Glutamatergic neuron (in vitro differentiated cells): ENCODE measurements around the gene IKZF2. TPM values are rescaled to one million over a fixed set of nuclear protein-coding genes. Genes with fewer than 3 reads are reported as not detected.

Experiments
- DNase-seq: peaks from one replicate; pipeline ENCODE4 v3.0.0; 2022
- H3K27ac Mint-ChIP-seq: one replicate; pipeline ENCODE4 v1.8.0; 2020; ENCODE audit warnings: mild to moderate bottlenecking, mixed read lengths, inconsistent platforms; ENCODE audit not compliant: unreplicated experiment
- H3K27me3 Mint-ChIP-seq: one replicate; pipeline ENCODE4 v1.8.0; 2020; ENCODE audit warnings: mild to moderate bottlenecking, moderate library complexity, mixed read lengths, inconsistent platforms; ENCODE audit not compliant: unreplicated experiment
- H3K36me3 Mint-ChIP-seq: one replicate; pipeline ENCODE4 v1.8.0; 2020; ENCODE audit warnings: mild to moderate bottlenecking, mixed read lengths, inconsistent platforms; ENCODE audit not compliant: unreplicated experiment
- H3K4me1 Mint-ChIP-seq: one replicate; pipeline ENCODE4 v1.8.0; 2020; ENCODE audit warnings: mild to moderate bottlenecking, low read depth, mixed read lengths, inconsistent platforms; ENCODE audit not compliant: unreplicated experiment
- H3K4me3 Mint-ChIP-seq: one replicate; pipeline ENCODE4 v1.8.0; 2020; ENCODE audit warnings: mild to moderate bottlenecking, mixed read lengths, inconsistent platforms; ENCODE audit not compliant: unreplicated experiment
- H3K9me3 Mint-ChIP-seq: one replicate; pipeline ENCODE4 v1.8.0; 2020; ENCODE audit warnings: mild to moderate bottlenecking, moderate library complexity, mixed read lengths, inconsistent platforms; ENCODE audit not compliant: unreplicated experiment
- CTCF ChIP-seq: fragments of 200-600 bp; sonication (generic); IDR thresholded peaks from one replicate; pipeline ENCODE4 v1.5.0; 2021; ENCODE audit not compliant: partially characterized antibody, unreplicated experiment
- total RNA-seq: library from RNA; stranded (reverse); fragmentation: NEBNext Ultra II Directional; extraction: Animal tissue kit (Norgen Biotek cat#: 25700); gene quantifications from one replicate; pipeline ENCODE4 v1.2.1, GENCODE V29; 2021; ENCODE audit not compliant: unreplicated experiment

IKZF2 gene
- total RNA-seq, 1 donor from 2014 or later: 1.8 TPM

- Mint-ChIP-seq H3K9me3 (no peaks in the 10 kb centered on the region), H3K27me3 (no peaks in the 10 kb centered on the region), H3K4me3 (no peak overlapping the region), H3K4me1 (peaks cover 5% of the 10 kb centered on the region), H3K36me3 (no peaks in the 10 kb centered on the region), H3K27ac (no peak overlapping the region)
- no peak for DNase-seq
- no peak for TF ChIP-seq CTCF
Measured at GRCh38 chr2:213068676-213069359, 82.6 kb downstream of the IKZF2 start.

- DNase-seq: no peak
- H3K36me3 Mint-ChIP-seq: no peaks in the 10 kb centered on the region
- peaks cover 5% of the 10 kb centered on the region for H3K4me1 Mint-ChIP-seq
- H3K4me3 Mint-ChIP-seq: no peak overlapping the region
- no peak overlapping the region for H3K27ac Mint-ChIP-seq
- no peaks in the 10 kb centered on the region for H3K27me3 Mint-ChIP-seq
- H3K9me3 Mint-ChIP-seq: no peaks in the 10 kb centered on the region
- TF ChIP-seq CTCF: no peak
Measured at GRCh38 chr2:213067888-213068287, 83.5 kb downstream of the IKZF2 start.

DNA sequence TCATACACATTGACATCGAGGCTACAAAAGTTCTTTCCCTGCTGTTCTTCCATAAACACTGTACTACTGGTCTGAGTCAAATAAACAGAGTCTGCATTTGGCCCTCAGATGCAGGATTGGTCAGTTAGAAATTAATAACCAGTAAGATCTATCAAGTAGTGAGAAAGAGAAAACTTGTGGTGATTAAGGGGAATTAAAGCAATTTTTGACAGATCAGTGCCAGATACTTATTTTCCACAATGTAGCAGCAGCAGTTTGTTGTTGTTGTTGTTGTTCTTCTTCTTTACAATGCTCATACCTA, 85.0 kb downstream of the IKZF2 start:
- no peaks in the 10 kb centered on the region for H3K36me3 Mint-ChIP-seq
- no peak for DNase-seq
- H3K27me3 Mint-ChIP-seq: no peaks in the 10 kb centered on the region
- H3K27ac Mint-ChIP-seq: no peak overlapping the region
- TF ChIP-seq CTCF: no peak
- H3K4me1 Mint-ChIP-seq: peaks cover 5% of the 10 kb centered on the region
- H3K9me3 Mint-ChIP-seq: no peaks in the 10 kb centered on the region
- no peak overlapping the region for H3K4me3 Mint-ChIP-seq

- peaks cover 5% of the 10 kb centered on the region for H3K4me1 Mint-ChIP-seq
- H3K27me3 Mint-ChIP-seq: no peaks in the 10 kb centered on the region
- no peaks in the 10 kb centered on the region for H3K36me3 Mint-ChIP-seq
- no peak for TF ChIP-seq CTCF
- DNase-seq: peak; percentile 17
- H3K4me3 Mint-ChIP-seq: no peak overlapping the region
- no peak overlapping the region for H3K27ac Mint-ChIP-seq
- no peaks in the 10 kb centered on the region for H3K9me3 Mint-ChIP-seq
Measured at GRCh38 chr2:213065583-213066442, 85.6 kb downstream of the IKZF2 start.

- Mint-ChIP-seq H3K4me3 (no peak overlapping the region), H3K9me3 (no peaks in the 10 kb centered on the region), H3K27me3 (no peaks in the 10 kb centered on the region), H3K36me3 (no peaks in the 10 kb centered on the region), H3K27ac (no peak overlapping the region), H3K4me1 (peaks cover 5% of the 10 kb centered on the region)
- no peak for TF ChIP-seq CTCF
- DNase-seq: no peak
Measured at GRCh38 chr2:213064099-213064498, 87.3 kb downstream of the IKZF2 start.
